GM21737 (cell line): ENCODE results near the gene KRT5.
"Not testable (repeated sequence)": the region's sequence is repeated elsewhere in the genome, so short reads cannot be mapped to it uniquely, and the experiment has no call there.

Experiments used
- ATAC-seq: cut with Tn5 transposase; IDR thresholded peaks from one replicate; pipeline ENCODE4 v1.9.1; 2021; ENCODE audit warnings: mild to moderate bottlenecking, moderate library complexity; ENCODE audit not compliant: unreplicated experiment

The KRT5 gene

GRCh38 chr12:52522346-52523011 is 2.3 kb upstream of the KRT5 start:
- no peak for ATAC-seq

DNA sequence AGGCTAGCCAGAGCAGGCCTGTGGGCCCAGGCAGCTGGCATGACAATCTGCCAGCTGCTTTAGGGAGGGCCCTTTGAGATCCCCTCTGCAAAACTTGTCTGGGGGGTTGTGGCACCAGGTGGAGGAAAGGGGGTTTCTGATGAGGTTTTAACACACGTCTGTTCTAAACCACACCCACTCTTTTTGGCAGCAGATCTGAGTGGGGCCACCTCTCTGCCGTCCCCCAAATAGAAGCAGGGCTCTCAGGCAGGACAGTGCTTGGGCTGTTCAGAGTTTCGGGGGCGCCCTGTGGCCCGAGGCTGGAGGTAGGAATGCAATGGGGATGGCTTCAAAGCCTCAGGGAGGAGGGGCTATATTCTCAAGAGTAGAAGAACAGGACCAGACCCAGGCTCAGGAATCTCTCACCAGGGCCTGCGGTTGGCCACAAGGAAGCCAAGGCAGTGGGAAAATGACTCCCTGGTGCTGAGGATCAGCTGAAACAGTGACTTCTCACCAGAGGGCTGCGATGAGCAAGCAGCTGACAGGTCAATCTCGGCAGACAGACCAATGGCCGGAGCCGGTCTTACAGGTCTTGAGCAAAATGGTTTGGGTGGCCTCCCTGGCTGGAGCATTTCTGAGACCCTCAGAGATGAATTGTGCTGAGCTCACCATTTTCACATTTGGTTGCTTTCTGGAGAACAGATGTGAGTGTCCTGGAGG is 1.5 kb upstream of the KRT5 start:
- ATAC-seq = no peak

- ATAC-seq = no peak
Measured at GRCh38 chr12:52521175-52521567, 977 bp upstream of the KRT5 start.

DNA sequence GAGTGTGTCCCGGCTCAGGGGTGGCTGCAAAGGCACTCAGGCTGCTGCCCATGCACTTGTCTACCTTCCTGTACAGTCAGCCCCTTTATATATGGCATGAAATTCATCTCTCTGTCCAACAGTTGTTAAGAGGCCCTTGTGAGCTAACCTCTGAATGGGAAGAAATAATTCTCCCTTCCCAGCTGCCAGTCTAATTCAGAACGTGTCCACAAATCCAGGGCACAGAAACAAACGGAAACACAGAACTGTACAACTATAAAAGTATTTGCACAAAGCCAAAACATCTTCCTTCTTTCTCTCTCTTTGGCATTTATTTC is 849 bp downstream of the KRT5 start:
- ATAC-seq = no peak

DNA sequence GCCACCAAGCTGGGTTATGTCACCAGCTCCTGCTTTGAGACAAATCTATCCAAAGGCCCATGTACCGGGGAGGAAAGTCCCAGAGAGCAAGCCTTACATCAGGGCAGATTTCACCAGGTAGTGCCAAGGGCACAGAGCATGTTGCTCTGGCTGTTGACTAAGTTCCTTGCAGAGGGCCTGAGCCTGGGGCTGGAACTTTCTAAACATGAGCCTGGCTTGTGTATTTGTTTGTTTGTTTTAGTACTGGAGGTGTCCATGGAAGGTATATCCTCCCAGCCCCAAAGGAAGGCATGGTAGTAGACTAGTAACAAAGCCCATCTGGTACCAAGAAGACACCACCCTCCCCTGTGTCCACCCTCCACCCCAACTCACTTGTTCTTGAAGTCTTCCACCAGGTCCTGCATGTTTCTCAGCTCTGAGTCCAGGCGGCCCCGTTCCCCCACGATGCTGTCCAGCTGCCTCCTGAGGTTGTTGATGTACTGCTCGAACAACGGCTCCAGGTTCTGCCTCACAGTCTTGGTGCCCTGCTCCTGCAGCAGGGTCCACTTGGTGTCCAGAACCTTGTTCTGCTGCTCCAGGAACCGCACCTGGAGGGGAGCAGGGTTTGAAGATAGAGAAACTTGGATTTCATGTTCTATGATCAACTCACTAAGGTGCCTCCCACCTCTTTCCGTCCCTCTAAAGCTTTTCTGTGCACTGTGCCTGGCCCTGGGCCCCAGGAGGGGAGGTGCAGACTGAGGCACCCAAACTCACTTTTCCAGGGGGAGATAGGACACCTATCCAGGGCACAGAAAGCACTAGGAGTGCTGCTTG is 1.4 kb downstream of the KRT5 start:
- ATAC-seq = no peak

DNA sequence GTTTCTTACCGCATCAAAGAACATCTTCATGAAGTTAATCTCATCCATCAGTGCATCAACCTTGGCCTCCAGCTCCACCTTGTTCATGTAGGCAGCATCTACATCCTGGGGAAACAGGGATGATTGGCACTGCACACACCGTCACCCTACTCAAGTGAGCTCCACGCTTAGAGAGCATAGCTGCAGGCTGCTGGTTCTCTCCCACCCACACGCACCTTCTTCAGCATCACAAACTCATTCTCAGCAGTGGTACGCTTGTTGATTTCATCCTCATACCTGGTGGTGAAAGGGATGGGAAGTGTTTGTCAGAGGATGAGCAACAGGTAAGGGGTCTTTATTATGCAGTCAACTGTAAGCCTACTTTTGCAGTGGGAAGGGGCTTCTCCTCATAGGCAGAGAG is 2.3 kb downstream of the KRT5 start:
- ATAC-seq = no peak

- no peak for ATAC-seq
Measured at GRCh38 chr12:52517005-52517835, 3.0 kb downstream of the KRT5 start.

GRCh38 chr12:52515927-52516831 is 4.0 kb downstream of the KRT5 start:
- no peak for ATAC-seq

DNA sequence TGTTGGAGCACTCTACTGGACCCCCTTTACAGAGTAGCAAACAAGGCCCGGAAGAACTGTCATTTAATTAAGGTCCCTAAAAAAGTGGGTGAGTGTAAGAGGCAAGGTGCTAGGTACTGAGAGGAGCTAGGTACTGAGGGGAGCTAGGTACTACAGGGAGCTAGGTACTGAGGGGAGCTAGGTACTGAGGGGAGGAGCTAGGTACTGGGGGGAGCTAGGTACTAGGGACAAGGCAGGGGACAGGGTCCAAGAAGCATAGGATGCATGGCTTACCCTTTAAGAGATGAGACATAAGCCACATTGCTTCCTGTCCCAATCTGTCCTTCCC is 4.9 kb downstream of the KRT5 start:
- ATAC-seq = no peak

DNA sequence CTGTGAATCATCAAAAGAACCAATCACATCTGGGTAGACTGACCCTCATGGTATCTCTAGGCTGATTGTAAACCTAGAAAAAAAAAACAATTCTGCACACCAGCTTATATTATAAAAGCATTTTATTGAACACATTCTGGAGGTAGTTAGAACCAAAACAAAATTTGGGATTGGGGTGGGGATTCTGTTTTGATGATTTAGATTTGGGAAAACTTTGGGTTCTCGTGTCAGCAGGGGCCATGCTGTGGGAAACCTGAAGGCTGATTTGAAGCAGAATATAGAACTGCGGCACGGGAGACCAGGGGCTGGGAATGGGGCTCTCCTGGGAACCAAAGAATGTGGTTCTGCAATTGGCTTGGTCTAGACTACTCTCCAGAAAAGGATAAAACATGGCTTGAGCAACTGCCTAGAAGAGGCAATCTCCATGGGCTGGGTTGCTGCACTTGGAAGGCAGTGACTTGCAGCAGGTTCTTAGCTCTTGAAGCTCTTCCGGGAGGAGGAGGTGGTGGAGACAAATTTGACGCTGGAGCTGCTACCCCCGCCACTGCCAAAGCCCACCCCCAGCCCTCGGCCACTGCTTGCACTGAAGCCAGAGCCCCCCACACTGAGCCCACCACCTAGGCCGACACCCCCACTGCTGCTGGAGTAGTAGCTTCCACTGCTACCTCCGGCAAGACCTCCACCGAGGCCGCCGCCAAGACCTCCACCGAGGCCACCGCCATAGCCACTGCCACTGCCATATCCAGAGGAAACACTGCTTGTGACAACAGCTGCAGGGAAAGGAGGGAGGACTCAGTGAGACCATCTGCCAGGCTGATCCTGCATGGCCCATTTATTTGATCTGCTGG is 5.5 kb downstream of the KRT5 start:
- ATAC-seq = no peak

- no peak for ATAC-seq
Measured at GRCh38 chr12:52513736-52514135, 6.5 kb downstream of the KRT5 start.

DNA sequence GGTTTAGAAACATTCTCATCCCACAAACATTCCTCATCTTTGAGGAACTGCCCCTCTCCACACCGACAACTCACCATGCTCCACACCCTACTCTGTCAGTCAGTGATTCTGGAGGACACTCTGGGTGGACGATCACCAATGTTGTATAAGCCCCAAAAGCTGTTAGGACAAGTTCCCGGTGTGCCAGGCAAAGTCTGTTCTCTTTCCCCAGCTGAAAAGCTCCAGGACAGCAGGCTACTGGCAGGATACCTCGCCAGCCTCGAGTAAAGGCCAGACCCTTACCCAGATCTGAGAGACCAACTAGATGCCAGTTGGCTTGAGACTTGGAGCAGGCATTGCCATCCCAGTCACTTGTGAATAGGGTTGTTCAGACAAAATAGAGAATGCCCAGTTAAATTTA is 12.0 kb downstream of the KRT5 start:
- no peak for ATAC-seq

- no peak for ATAC-seq
Measured at GRCh38 chr12:52506858-52507715, 13.1 kb downstream of the KRT5 start.

GRCh38 chr12:52502877-52503276 is 17.3 kb downstream of the KRT5 start:
- ATAC-seq = no peak

DNA sequence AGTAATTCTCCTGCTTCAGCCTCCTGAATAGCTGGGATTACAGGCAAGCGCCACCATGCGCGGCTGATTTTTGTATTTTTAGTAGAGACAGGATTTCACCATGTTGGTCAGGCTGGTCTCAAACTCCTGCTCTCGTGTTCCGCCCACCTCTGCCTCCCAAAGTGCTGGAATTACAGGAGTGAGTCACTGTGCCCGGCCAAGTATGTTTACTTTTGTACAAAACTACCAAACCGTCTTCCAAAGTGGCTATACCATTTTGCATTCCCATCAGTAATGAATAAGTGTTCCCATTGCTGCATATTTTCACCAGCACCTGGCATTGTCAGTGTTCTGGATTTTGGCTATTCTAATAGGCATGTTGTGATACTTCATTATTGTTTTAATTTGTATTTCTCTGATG is 18.7 kb downstream of the KRT5 start:
- ATAC-seq = no peak

DNA sequence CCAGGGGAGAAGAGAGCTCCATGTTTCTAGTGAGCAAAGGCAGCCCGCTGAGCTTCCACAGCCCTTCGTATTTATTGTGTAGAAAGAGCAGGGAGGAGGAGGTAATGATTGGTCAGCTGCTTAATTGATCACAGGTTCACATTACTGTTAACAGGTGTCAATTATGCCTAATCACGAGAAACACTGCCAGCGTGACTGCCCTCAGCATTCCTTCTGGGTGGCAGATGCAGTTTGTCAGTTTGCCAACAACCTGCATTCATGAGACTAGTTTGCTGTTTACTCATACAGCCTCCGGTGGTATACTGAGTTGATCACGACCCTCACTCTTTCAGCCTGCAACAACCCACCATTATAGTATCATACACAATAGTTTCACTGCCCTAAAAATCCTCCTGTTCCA is 19.6 kb downstream of the KRT5 start:
- ATAC-seq = not testable (repeated sequence)

DNA sequence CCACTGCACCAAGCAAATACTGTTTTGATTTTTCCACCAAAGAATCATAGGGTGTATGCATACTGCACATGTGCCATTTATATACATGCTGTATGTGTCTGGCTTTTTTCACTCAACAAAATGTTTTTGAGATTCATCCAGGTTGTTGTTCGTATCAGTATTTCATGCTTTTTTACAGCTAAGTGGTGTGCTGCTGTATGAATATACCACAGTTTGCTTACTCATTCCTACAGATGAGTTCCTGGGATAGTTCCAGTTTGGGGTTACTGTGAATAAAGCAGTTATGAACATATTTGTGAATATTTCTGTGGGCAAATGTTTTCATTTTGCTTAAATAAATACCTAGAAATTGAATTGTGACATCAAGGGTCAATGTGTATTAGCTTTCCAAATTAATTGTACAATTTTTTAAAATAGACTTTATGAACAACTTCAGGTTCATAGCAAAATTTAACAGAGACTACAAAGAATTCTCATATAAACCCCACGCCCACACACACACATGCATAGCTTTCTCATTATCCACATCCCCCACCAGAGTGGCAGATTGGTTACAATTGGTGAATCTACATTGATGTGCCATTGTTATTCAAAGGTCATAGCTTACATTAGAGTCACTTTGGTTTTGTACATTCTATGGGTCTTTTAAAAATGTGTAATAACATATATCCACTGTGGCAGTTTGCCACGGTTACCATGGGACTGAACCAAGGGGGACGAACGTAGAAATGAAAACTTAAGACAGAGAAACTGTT is 20.2 kb downstream of the KRT5 start:
- ATAC-seq = no peak

DNA sequence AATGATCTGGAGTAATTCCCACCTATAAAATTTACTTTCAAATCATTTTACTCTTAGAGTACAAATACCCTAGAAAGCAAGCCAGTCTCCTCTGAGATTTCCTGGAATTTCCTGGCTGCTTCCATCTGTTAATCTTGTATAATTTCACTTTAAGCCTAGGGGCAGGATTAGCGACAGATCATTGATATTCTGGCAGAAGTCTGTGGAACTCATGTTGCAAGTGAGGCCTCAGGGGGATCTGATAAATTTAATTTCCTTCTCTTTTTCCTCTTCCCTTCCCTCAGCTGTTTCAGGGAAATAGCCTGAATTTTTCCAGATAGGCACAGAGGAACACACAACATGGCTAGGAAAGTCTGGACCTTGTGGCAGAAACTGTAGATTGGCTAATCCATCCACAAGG is 21.2 kb downstream of the KRT5 start:
- no peak for ATAC-seq
